NCI-H345 treated with DMSO at 0.1 percent for 48 hours (cell line): Measurements from ENCODE around the gene CHMP6.
A peak's percentile ranks its signal among the peaks of the same experiment; 100 is the strongest.

ENCODE experiments used
- DNase-seq: peaks from one replicate; lab custom pipeline; 2025; ENCODE audit not compliant: unreplicated experiment; lab: John Stamatoyannopoulos, UW

CHMP6 gene

GRCh38 chr17:80992077-80992947 lies 671 bp downstream of the CHMP6 start:
- no peak for DNase-seq

GRCh38 chr17:80992948-80993624 lies 1.4 kb downstream of the CHMP6 start:
- DNase-seq = no peak

- no peak for DNase-seq
Observed at GRCh38 chr17:80995131-80995530, 3.5 kb downstream of the CHMP6 start.

GRCh38 chr17:80996422-80997305 lies 5.0 kb downstream of the CHMP6 start:
- no peak for DNase-seq

GRCh38 chr17:80997424-80998117 lies 5.9 kb downstream of the CHMP6 start:
- no peak for DNase-seq

GRCh38 chr17:80998118-80998747 lies 6.6 kb downstream of the CHMP6 start:
- DNase-seq = no peak

- no peak for DNase-seq
Observed at GRCh38 chr17:80998748-80999535, 7.3 kb downstream of the CHMP6 start.

- no peak for DNase-seq
Observed at GRCh38 chr17:80999536-81000333, 8.1 kb downstream of the CHMP6 start.

- no peak for DNase-seq
Observed at GRCh38 chr17:81000334-81000630, 8.6 kb downstream of the CHMP6 start.

- no peak for DNase-seq
Observed at GRCh38 chr17:81000631-81001357, 9.2 kb downstream of the CHMP6 start.

GRCh38 chr17:81002013-81002384 lies 10.4 kb downstream of the CHMP6 start:
- DNase-seq = no peak

GRCh38 chr17:81002409-81003361 lies 11.0 kb downstream of the CHMP6 start:
- peak; percentile 89 for DNase-seq

GRCh38 chr17:81003711-81004475 lies 12.3 kb downstream of the CHMP6 start:
- no peak for DNase-seq

- DNase-seq = no peak
Observed at GRCh38 chr17:81006891-81007290, 15.2 kb downstream of the CHMP6 start.

GRCh38 chr17:81008140-81008539 lies 16.5 kb downstream of the CHMP6 start:
- no peak for DNase-seq

GRCh38 chr17:81009136-81009535 lies 17.5 kb downstream of the CHMP6 start:
- DNase-seq = no peak
